H9 (cell line): ENCODE measurements around the gene GSE1. TPM values are rescaled to one million over a fixed set of nuclear protein-coding genes. Genes with fewer than 3 reads are reported as not detected.

Source experiments
- DNase-seq: peaks from one replicate; pipeline ENCODE4 v3.0.0-alpha.2; 2017
- H2AFZ ChIP-seq: one replicate; pipeline ENCODE4 v1.6.1; 2013; ENCODE audit warnings: mild to moderate bottlenecking, low read length, control low read depth, moderate library complexity
- H2AK5ac ChIP-seq: 2 replicates; pipeline ENCODE4 v1.6.1; 2013; ENCODE audit warnings: low read length, control low read depth, mixed read lengths; ENCODE audit not compliant: insufficient read length
- H2BK120ac ChIP-seq: one replicate; pipeline ENCODE4 v1.6.1; 2013; ENCODE audit warnings: low read depth, mild to moderate bottlenecking, low read length, control low read depth, inconsistent platforms; ENCODE audit not compliant: poor library complexity, severe bottlenecking
- H2BK12ac ChIP-seq: 2 replicates; pipeline ENCODE4 v1.6.1; 2013; ENCODE audit warnings: low read length, control low read depth, mixed read lengths, low read depth; ENCODE audit not compliant: insufficient read length
- H2BK15ac ChIP-seq: 2 replicates; pipeline ENCODE4 v1.6.1; 2013; ENCODE audit warnings: low read depth, low read length, control low read depth
- H2BK20ac ChIP-seq: one replicate; pipeline ENCODE4 v1.6.1; 2013; ENCODE audit warnings: low read depth, mild to moderate bottlenecking, low read length, control low read depth, inconsistent platforms; ENCODE audit not compliant: poor library complexity, severe bottlenecking
- H2BK5ac ChIP-seq: 2 replicates; pipeline ENCODE4 v1.6.1; 2013; ENCODE audit warnings: low read length, control low read depth, mixed read lengths; ENCODE audit not compliant: insufficient read length
- H3K14ac ChIP-seq: 2 replicates; pipeline ENCODE4 v1.6.1; 2013; ENCODE audit warnings: low read length, control low read depth; ENCODE audit not compliant: insufficient read depth
- H3K18ac ChIP-seq: 2 replicates; pipeline ENCODE4 v1.6.1; 2013; ENCODE audit warnings: low read depth, mild to moderate bottlenecking, mixed read lengths, low read length, control low read depth; ENCODE audit not compliant: insufficient read length
- H3K23ac ChIP-seq: 2 replicates; pipeline ENCODE4 v1.6.1; 2013; ENCODE audit warnings: low read length, control low read depth, mixed read lengths, low read depth; ENCODE audit not compliant: insufficient read length
- H3K23me2 ChIP-seq: 2 replicates; pipeline ENCODE4 v1.6.1; 2013; ENCODE audit warnings: low read depth, mild to moderate bottlenecking, mixed read lengths, low read length, control low read depth; ENCODE audit not compliant: insufficient read length, poor library complexity, severe bottlenecking
- H3K27ac ChIP-seq: 2 replicates; pipeline ENCODE4 v1.5.1; 2013; ENCODE audit warnings: low read length, control low read depth, mixed read lengths, low read depth; ENCODE audit not compliant: insufficient read length
- H3K27me3 ChIP-seq: 2 replicates; pipeline ENCODE4 v1.6.1; 2013; ENCODE audit warnings: low read length, control low read depth, inconsistent platforms; ENCODE audit not compliant: insufficient read depth
- H3K4ac ChIP-seq: 2 replicates; pipeline ENCODE4 v1.6.1; 2013; ENCODE audit warnings: low read depth, mild to moderate bottlenecking, control low read depth, inconsistent platforms, low read length, moderate library complexity
- H3K4me1 ChIP-seq: 2 replicates; pipeline ENCODE4 v1.6.1; 2013; ENCODE audit warnings: low read length, control low read depth, inconsistent platforms; ENCODE audit not compliant: insufficient read depth
- H3K4me2 ChIP-seq: 2 replicates; pipeline ENCODE4 v1.6.1; 2013; ENCODE audit warnings: low read length, control low read depth, mixed read lengths; ENCODE audit not compliant: insufficient read length, insufficient read depth
- H3K56ac ChIP-seq: 2 replicates; pipeline ENCODE4 v1.6.1; 2013; ENCODE audit warnings: low read depth, mild to moderate bottlenecking, mixed read lengths, low read length, control low read depth; ENCODE audit not compliant: insufficient read length
- H3K79me1 ChIP-seq: 2 replicates; pipeline ENCODE4 v1.6.1; 2013; ENCODE audit warnings: low read depth, mild to moderate bottlenecking, moderate library complexity, low read length, control low read depth, inconsistent platforms; ENCODE audit not compliant: insufficient read depth, poor library complexity, severe bottlenecking
- H3K79me2 ChIP-seq: 2 replicates; pipeline ENCODE4 v1.6.1; 2013; ENCODE audit warnings: low read length, control low read depth, inconsistent platforms; ENCODE audit not compliant: insufficient read depth
- H3K9ac ChIP-seq: 2 replicates; pipeline ENCODE4 v1.6.1; 2013; ENCODE audit warnings: low read length, control low read depth, mixed read lengths; ENCODE audit not compliant: insufficient read length; ENCODE audit errors: extremely low read depth
- H3K9me3 ChIP-seq: one replicate; pipeline ENCODE4 v1.6.1; 2013; ENCODE audit warnings: low read depth, low read length, inconsistent platforms; ENCODE audit not compliant: control insufficient read depth
- H3T11ph ChIP-seq: one replicate; pipeline ENCODE4 v1.6.1; 2013; ENCODE audit warnings: mild to moderate bottlenecking, low read length, control low read depth, inconsistent platforms
- H4K20me1 ChIP-seq: one replicate; pipeline ENCODE4 v1.6.1; 2013; ENCODE audit not compliant: control insufficient read depth, insufficient read length, insufficient read depth
- H4K5ac ChIP-seq: 2 replicates; pipeline ENCODE4 v1.6.1; 2013; ENCODE audit warnings: low read depth, mild to moderate bottlenecking, mixed read lengths, low read length, control low read depth; ENCODE audit not compliant: insufficient read length
- H4K8ac ChIP-seq: replicated peaks from 2 replicates; pipeline ENCODE4 v1.6.1; 2013; ENCODE audit warnings: low read length, control low read depth, mixed read lengths, low read depth; ENCODE audit not compliant: insufficient read length
- H4K91ac ChIP-seq: 2 replicates; pipeline ENCODE4 v1.6.1; 2013; ENCODE audit warnings: low read depth, mild to moderate bottlenecking, moderate library complexity, mixed read lengths, low read length, control low read depth; ENCODE audit not compliant: insufficient read length
- H3K27ac Mint-ChIP-seq, 3 experiments: 2 replicates in 2 of 3; 3 replicates in 1 of 3; pipeline ENCODE4 v1.8.0; 2020 to 2021; ENCODE audit warnings: mixed read lengths in 3 of 3, mild to moderate bottlenecking in 1 of 3, moderate library complexity in 1 of 3
- H3K27me3 Mint-ChIP-seq: 2 replicates; pipeline ENCODE4 v1.8.0; 2021; ENCODE audit warnings: low read depth, mild to moderate bottlenecking, moderate library complexity, mixed read lengths
- H3K36me3 Mint-ChIP-seq, 3 experiments: 2 replicates in 2 of 3; 3 replicates in 1 of 3; pipeline ENCODE4 v1.8.0; 2020 to 2021; ENCODE audit warnings: low read depth in 3 of 3, mixed read lengths in 3 of 3; ENCODE audit not compliant: insufficient read depth in 1 of 3
- H3K4me1 Mint-ChIP-seq, 2 experiments: 2 replicates each; pipeline ENCODE4 v1.8.0; 2020; ENCODE audit warnings: mixed read lengths in 2 of 2
- H3K4me3 Mint-ChIP-seq, 2 experiments: 2 replicates in 1 of 2; 3 replicates in 1 of 2; pipeline ENCODE4 v1.8.0; 2020 to 2021; ENCODE audit warnings: mild to moderate bottlenecking in 2 of 2, mixed read lengths in 2 of 2, moderate library complexity in 1 of 2
- H3K9me3 Mint-ChIP-seq, 2 experiments: 2 replicates in 1 of 2; 3 replicates in 1 of 2; pipeline ENCODE4 v1.8.0; 2020; ENCODE audit warnings: mild to moderate bottlenecking in 2 of 2, mixed read lengths in 2 of 2, moderate library complexity in 1 of 2
- CTCF ChIP-seq: fragments of 200-600 bp; sonication (generic); conservative IDR thresholded peaks from 3 replicates; pipeline ENCODE4 v1.8.0; 2021; ENCODE audit warnings: antibody characterized with exemption, mild to moderate bottlenecking
- WGBS: extraction: QIAGEN DNeasy Blood & Tissue Kit; methylation state at CpG from one replicate; pipeline ENCODE4 v1.1.7; 2013; ENCODE audit warnings: missing lambda C conversion rate, low lambda C conversion rate, mixed read lengths; ENCODE audit not compliant: insufficient read length; ENCODE audit errors: extremely low coverage; 5-methylcytosine and 5-hydroxymethylcytosine counted together
- total RNA-seq: library from RNA; stranded (reverse); gene quantifications from 2 replicates; pipeline ENCODE4 v1.2.1, GENCODE V29; 2021

Gene GSE1
- total RNA-seq, 1 experiment from 2014 or later: 125 TPM

GRCh38 chr16:85658504-85659326 is 45.6 kb downstream of the GSE1 start:
- H3K27ac ChIP-seq: no peak overlapping the region
- no peak overlapping the region for H3K18ac ChIP-seq
- no peaks in the 10 kb centered on the region for H3K23me2 ChIP-seq
- Mint-ChIP-seq H3K4me1 (peaks cover 4% of the 10 kb centered on the region in 2 experiments; a peak in 3 of 4 replicates), H3K27me3 (no peaks in the 10 kb centered on the region; the same call in 1 of the 2 replicates), H3K27ac (no peak overlapping the region), H3K4me3 (no peak overlapping the region), H3K9me3 (no peaks in the 10 kb centered on the region), H3K36me3 (peaks cover 48 to 93% (median 91%) of the 10 kb centered on the region in 3 experiments)
- H4K8ac ChIP-seq: no peak overlapping the region
- H2BK20ac ChIP-seq: no peak overlapping the region
- H3K79me1 ChIP-seq: peaks cover under 1% of the 10 kb centered on the region
- no peak overlapping the region for H2AK5ac ChIP-seq
- no peaks in the 10 kb centered on the region for H3K27me3 ChIP-seq
- H4K5ac ChIP-seq: no peak overlapping the region
- H3K9me3 ChIP-seq: no peaks in the 10 kb centered on the region
- no peak overlapping the region for H3K4me2 ChIP-seq
- H4K20me1 ChIP-seq: no peaks in the 10 kb centered on the region
- no peak overlapping the region for H2AFZ ChIP-seq
- H4K91ac ChIP-seq: no peak overlapping the region
- no peaks in the 10 kb centered on the region for H3K79me2 ChIP-seq
- DNase-seq: no peak
- no peak overlapping the region for H3K56ac ChIP-seq
- H3K23ac ChIP-seq: no peak overlapping the region
- H3K14ac ChIP-seq: no peak overlapping the region
- no peak overlapping the region for H2BK5ac ChIP-seq
- H3K4ac ChIP-seq: no peak overlapping the region
- H2BK120ac ChIP-seq: no peak overlapping the region
- no CpG with 5 or more reads among the region's 18 CpGs for WGBS
- H3T11ph ChIP-seq: no peak overlapping the region
- no peak for TF ChIP-seq CTCF
- H3K4me1 ChIP-seq: no peaks in the 10 kb centered on the region
- H2BK15ac ChIP-seq: no peak overlapping the region
- H3K9ac ChIP-seq: no peak overlapping the region
- H2BK12ac ChIP-seq: no peak overlapping the region
